ENCODE measurements around the gene RGS18. TPM values are rescaled to one million over a fixed set of nuclear protein-coding genes. Genes with fewer than 3 reads are reported as not detected.
A peak's percentile ranks its signal among the peaks of the same experiment; 100 is the strongest.

Gene RGS18
- polyA plus RNA-seq, 3 donors, result 43.7 to 57.0 (median 49.0) TPM

DNA sequence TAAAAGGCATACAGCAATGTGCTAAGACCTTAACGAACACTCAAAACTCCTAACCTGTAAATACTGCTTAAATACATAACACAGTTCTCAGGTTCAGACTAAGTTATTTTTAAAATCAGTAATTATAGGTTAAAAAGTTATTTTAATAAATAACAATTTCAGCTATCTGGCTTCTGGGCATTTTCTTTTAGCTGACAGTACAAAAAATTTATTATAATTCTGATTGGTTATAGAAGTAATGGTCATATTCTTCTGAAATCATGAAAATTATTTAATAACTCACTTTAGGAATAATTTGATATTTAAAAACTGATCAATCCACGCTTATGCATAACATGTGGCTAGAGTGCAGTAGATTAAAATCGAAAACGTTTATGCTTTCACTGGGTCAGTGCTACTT is 10.7 kb downstream of the RGS18 start:
- WGBS (ENCODE audit: insufficient coverage), result no CpG with 5 or more reads among the region's 4 CpGs
- H4K20me1 ChIP-seq (ENCODE audit: insufficient read depth, low read length), result peaks cover 11% of the 10 kb centered on the region
- H3K9me3 Mint-ChIP-seq, result peaks cover 0 to 10% (median 0%) of the 10 kb centered on the region in 7 donors
- peaks cover 56 to 96% of the 10 kb centered on the region in 2 donors for H3K4me1 ChIP-seq (ENCODE audit: control insufficient read depth in 1 of 2, insufficient read depth in 2 of 2, low read length in 2 of 2)
- H3K36me3 Mint-ChIP-seq, result peaks cover 17 to 28% of the 10 kb centered on the region in 2 donors
- no peaks in the 10 kb centered on the region for H3K27me3 ChIP-seq (ENCODE audit: control insufficient read depth in 2 of 2, insufficient read depth in 2 of 2, low read length in 2 of 2)
- peaks cover 98% of the 10 kb centered on the region for H3K79me2 ChIP-seq (ENCODE audit: insufficient read depth, low read length)
- no peaks in the 10 kb centered on the region for H3K27me3 Mint-ChIP-seq (ENCODE audit: low read depth in 3 of 3)
- H3K36me3 ChIP-seq (replicated peaks in 1 of 2; ENCODE audit: control insufficient read depth in 1 of 2, insufficient read depth in 2 of 2, low read length in 2 of 2), result peaks cover 4 to 11% of the 10 kb centered on the region in 2 donors
- H3K27ac Mint-ChIP-seq, result peak overlapping the region in 1 of 7 donors; percentile 27
- H3K9ac ChIP-seq (ENCODE audit: insufficient read depth, low read length, poor library complexity, severe bottlenecking), result no peak overlapping the region
- H3K4me1 Mint-ChIP-seq, result peaks cover 75% of the 10 kb centered on the region
- no peak overlapping the region for H2AFZ ChIP-seq (ENCODE audit: insufficient read depth, low read depth, low read length, poor library complexity, severe bottlenecking)
- TF ChIP-seq, protein P1, sequence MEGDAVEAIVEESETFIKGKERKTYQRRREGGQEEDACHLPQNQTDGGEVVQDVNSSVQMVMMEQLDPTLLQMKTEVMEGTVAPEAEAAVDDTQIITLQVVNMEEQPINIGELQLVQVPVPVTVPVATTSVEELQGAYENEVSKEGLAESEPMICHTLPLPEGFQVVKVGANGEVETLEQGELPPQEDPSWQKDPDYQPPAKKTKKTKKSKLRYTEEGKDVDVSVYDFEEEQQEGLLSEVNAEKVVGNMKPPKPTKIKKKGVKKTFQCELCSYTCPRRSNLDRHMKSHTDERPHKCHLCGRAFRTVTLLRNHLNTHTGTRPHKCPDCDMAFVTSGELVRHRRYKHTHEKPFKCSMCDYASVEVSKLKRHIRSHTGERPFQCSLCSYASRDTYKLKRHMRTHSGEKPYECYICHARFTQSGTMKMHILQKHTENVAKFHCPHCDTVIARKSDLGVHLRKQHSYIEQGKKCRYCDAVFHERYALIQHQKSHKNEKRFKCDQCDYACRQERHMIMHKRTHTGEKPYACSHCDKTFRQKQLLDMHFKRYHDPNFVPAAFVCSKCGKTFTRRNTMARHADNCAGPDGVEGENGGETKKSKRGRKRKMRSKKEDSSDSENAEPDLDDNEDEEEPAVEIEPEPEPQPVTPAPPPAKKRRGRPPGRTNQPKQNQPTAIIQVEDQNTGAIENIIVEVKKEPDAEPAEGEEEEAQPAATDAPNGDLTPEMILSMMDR (IDR thresholded peaks at IDR 0.05), result no peak
- no peak overlapping the region for H3K4me2 ChIP-seq (replicated peaks; ENCODE audit: extremely low read depth, low read length, poor library complexity, severe bottlenecking)
- DNase-seq, result no peak
- intact Hi-C loops (cut with micrococcal nuclease), result no loop called here
- no peak overlapping the region for H3K4me3 Mint-ChIP-seq
- H3K4me3 ChIP-seq (replicated peaks in 1 of 3; ENCODE audit: low read depth in 2 of 3, low read length in 3 of 3), result no peak overlapping the region
- H3K27ac ChIP-seq (ENCODE audit: low read depth in 1 of 2, low read length in 2 of 2), result peak overlapping the region in 1 of 2 donors; percentile 74
- H3K9me3 ChIP-seq (replicated peaks in 1 of 2; ENCODE audit: control insufficient read depth in 1 of 2, insufficient read depth in 1 of 2, low read length in 2 of 2), result peaks cover 0 to 5% of the 10 kb centered on the region in 2 donors

DNA sequence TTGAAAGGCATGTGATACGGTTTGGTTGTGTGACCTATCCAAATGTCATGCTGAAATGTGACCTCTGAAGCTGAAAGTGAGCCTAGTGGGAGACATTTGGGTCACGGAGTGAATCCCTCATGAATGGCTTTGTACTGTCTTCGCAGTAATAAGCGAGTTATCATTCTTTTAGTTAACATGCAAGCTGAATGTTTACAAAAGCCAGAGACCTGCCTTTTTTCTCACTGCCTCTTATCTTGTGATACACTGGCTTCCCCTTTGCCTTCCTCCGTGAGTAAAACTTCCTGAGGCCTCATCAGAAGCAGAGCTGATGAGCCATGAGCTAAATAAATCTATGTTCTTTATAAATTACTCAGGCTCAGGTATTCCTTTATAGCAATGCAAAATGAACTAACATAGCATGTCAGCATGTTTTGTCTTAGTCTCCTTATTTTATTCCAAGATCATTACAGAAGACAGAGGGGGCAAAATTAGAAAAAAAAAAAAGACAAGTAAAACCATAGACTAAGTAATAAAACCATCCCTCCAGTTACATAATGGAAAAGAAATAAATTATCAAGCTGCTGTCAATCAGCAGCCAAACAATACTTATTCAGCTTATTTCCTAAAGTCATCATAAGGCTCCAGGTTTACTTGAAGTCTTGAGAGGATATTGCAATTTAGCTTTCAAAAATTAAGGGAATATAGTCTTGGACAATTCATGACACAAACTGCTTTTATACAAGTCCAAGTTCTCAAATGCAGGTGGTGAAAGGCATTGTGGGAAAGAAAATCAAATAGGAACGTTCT is 12.1 kb downstream of the RGS18 start:
- H3K36me3 Mint-ChIP-seq, result peaks cover 14 to 18% of the 10 kb centered on the region in 2 donors
- Histone ChIP-seq H2AFZ (ENCODE audit: insufficient read depth, low read depth, low read length, poor library complexity, severe bottlenecking) (peak overlapping the region; percentile 46), H3K27ac (ENCODE audit: low read depth in 1 of 2, low read length in 2 of 2) (peak overlapping the region; percentile 17 to 73), H3K9ac (ENCODE audit: insufficient read depth, low read length, poor library complexity, severe bottlenecking) (no peak overlapping the region), H3K79me2 (ENCODE audit: insufficient read depth, low read length) (peaks cover 98% of the 10 kb centered on the region), H3K4me3 (replicated peaks in 1 of 3; ENCODE audit: low read depth in 2 of 3, low read length in 3 of 3) (peak overlapping the region in 1 of 3 experiments; percentile 24), H3K27me3 (ENCODE audit: control insufficient read depth in 2 of 2, insufficient read depth in 2 of 2, low read length in 2 of 2) (no peaks in the 10 kb centered on the region), H3K4me2 (replicated peaks; ENCODE audit: extremely low read depth, low read length, poor library complexity, severe bottlenecking) (peak overlapping the region; percentile 49), H3K36me3 (replicated peaks in 1 of 2; ENCODE audit: control insufficient read depth in 1 of 2, insufficient read depth in 2 of 2, low read length in 2 of 2) (peaks cover 0 to 4% of the 10 kb centered on the region in 2 donors), H3K9me3 (replicated peaks in 1 of 2; ENCODE audit: control insufficient read depth in 1 of 2, insufficient read depth in 1 of 2, low read length in 2 of 2) (no peaks in the 10 kb centered on the region), H3K4me1 (ENCODE audit: control insufficient read depth in 1 of 2, insufficient read depth in 2 of 2, low read length in 2 of 2) (peaks cover 49 to 93% of the 10 kb centered on the region in 2 donors), H4K20me1 (ENCODE audit: insufficient read depth, low read length) (peaks cover 11% of the 10 kb centered on the region)
- peak; percentile 39 to 57 (median 52) for DNase-seq
- peak overlapping the region; percentile 62 to 91 (median 81) for H3K27ac Mint-ChIP-seq
- peaks cover 73% of the 10 kb centered on the region for H3K4me1 Mint-ChIP-seq
- peaks cover 0 to under 1% (median 0%) of the 10 kb centered on the region in 7 donors for H3K9me3 Mint-ChIP-seq
- WGBS (ENCODE audit: insufficient coverage), result 0% methylated on average over 1 of the region's 6 CpGs
- intact Hi-C loops (cut with micrococcal nuclease), result no loop called here
- TF ChIP-seq, protein P1 (IDR thresholded peaks at IDR 0.05), result no peak
- H3K27me3 Mint-ChIP-seq (ENCODE audit: low read depth in 3 of 3), result no peaks in the 10 kb centered on the region
- H3K4me3 Mint-ChIP-seq, result peak overlapping the region in 1 of 2 donors; percentile 51
